Activated naive CD4-positive, alpha-beta T cell treated with anti-CD3 and anti-CD28 coated beads, Interleukin-2, amount 50 U/mL, for 16 hours (primary cell): ENCODE results near the gene DRG2.

ENCODE experiments used
- DNase-seq: peaks from one replicate; pipeline ENCODE4 v3.0.0-alpha.2; 2020

DRG2 gene

DNA sequence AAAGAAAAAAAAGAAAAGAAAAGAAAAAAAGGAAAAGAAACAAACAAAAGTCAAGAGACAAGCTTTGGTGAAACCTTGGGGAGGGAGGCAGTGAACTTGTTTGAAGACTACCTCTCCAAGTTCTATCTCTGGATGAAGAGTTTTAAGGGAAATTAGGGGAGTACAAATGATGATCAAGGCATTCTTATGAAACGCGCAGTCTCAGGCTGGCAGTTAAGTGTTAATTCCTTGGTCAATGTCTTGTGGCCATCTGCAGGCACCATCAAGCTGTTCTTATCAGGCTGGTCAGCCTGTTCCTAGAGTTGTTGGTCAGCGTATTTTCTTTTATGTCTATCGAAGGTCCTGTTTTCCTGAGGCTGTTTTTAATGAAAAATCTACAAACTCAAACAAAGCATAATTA is 8.2 kb upstream of the DRG2 start:
- DNase-seq = no peak

DNA sequence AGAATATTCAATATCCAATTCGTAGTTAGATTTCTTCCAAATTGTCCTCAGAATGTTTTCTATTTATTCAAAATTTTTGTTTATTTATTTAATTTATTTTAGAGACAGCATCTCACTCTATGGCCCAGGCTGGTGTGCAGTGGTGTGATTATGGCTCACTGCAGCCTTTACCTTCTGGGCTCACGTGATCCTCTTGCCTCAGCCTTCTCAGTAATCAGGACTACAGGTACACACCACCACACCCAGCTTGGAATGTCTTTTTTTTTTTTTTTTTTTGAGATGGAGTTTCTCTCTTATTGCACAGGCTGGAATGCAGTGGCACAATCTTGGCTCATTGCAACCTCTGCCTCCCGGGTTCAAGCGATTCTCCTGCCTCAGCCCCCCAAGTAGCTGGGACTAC is 3.5 kb upstream of the DRG2 start:
- DNase-seq = no peak

DNA sequence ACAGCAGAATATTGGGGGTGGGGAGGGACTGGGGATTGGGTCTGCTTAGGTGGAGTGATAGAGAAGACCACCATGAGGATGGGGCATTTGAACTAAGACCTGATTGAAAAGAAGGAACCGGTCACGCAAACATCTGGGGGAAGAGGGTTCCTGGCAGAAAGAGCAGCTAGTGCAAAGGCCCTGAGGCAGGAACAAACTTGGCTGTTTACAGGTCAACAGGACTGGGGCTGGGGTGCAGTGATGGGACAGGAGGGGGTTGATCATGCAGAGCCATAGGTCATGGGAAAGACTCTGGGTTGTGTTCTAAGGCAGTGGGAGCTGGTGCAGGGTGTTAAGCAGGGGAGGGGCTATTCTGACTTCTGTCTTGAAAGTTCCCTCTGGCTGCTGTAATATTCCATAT is 1.9 kb downstream of the DRG2 start:
- DNase-seq = no peak

DNA sequence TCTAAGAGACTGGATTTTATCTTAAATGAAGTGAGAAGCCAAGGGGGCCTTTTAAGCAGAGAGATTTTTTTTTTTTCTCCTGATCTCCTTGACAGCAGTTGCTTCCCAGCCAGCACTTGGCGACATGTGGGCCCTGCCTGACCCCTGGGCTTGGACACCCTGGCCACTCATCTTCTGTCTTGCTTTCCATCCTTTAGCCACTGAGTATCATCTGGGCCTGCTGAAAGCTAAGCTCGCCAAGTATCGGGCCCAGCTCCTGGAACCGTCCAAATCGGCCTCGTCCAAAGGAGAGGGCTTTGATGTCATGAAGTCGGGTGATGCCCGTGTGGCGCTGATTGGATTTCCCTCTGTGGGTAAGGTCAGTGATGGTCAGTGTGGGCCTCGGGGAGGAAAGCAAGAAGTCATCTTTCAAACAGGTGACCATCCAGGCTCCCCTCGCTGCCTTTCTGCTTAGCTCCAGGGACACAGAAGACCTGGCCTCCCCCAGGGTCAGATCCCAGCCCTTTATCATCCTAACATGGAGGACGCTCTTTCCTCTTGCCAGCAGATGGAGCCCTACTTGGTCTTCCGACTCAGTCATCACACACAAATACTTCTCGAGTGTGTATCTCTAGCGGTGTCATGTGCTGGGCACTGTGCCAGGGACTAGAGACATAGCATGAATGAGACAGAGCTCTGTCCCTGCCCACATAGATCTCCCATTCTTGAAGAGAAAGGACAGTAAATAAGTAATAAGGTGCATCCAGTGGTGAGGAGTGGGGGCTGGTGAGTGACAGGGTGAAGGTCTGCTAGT is 6.1 kb downstream of the DRG2 start:
- no peak for DNase-seq

DNA sequence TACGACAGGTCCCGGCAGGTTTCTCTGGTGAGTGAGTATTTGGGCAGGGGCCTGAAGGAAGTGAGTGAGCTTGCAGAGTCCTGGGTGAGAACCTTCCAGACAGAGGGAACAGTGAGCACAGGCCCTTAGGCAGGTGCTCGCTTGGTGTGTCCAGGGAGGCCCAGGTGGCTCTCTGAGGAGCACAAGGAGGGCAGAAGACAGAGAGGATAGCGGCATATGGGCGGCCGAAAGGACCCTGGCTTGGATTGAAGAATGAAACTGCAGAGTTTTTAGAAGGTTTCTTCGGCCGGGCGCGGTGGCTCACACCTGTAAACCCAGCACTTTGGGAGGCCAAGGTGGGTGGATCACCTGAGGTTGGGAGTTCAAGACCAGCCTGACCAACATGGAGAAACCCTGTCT is 6.7 kb downstream of the DRG2 start:
- no peak for DNase-seq

DNA sequence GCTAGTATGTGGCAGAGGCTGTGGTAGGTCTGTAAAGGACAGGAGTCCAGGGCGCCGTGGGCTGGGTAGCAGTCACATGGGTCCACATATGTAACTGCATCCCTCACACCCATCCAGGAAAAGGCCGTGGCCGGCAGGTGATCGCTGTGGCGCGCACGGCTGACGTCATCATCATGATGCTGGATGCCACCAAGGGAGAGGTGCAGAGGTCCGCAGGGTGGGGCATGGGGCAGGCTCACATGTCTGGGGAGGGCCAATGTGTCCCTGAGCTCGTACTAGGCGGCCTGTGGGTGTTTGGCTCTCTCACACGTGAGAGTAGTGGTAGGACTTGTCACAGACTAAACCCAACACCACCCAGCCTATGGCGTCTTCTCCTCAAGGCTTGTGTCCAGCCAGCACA is 11.8 kb downstream of the DRG2 start:
- DNase-seq = no peak

DNA sequence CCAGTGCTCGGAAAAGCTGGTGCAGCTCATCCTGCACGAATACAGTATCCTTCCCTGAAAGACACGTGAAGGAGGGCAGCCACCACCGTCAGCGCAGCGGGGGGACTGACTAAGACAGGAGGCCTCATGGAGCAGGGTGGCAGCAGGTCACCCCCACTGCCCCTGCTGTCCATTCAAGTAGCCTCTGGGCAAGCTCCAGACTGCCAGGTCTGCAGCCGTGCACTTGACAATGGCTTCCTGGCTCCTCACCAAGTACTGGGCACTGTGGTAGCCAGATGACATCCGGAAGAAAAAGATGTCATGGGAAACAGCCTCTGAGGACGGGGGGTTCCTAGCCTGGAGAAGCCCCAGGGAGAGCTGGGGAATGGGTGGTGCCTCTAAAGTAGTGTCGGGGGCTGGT is 12.9 kb downstream of the DRG2 start:
- DNase-seq = no peak

DNA sequence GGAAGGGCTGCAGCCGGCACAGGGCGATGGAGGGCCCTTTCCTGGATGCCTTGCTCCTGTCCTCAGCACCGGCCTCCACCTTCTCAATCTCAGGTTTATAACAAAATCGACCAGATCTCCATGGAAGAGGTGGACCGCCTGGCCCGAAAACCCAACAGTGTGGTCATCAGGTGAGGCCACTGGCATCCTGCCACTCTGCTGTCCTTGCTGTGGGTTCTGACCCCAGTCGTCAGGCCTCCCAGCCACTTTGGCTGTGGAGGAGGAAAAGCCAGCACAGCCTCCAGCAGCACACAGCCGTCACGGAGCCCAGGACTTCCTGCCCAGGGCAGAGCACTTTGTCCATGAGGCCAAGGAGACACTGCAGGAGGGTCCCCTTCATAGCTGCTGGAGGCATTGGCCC is 14.1 kb downstream of the DRG2 start:
- DNase-seq = no peak

DNA sequence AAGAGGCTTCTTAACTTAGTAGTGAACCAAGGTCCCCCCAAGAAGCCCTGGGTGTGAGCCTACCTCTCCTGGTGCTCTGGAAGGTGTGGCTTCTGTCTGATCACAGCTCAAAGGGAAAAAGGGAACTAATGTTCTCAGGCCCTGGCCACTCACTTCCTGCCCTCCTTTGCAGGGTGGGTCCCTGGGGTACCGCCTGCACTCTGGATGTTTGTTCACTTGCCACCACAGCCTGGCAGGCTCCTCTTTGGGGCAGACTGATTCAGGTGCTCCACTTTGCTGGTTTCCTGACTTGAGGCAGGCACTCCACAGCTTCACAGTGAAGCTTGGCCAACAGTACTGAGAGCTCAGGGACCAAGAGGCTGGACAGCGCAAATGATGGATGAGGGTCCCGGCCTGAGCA is 14.9 kb downstream of the DRG2 start:
- DNase-seq = no peak

DNA sequence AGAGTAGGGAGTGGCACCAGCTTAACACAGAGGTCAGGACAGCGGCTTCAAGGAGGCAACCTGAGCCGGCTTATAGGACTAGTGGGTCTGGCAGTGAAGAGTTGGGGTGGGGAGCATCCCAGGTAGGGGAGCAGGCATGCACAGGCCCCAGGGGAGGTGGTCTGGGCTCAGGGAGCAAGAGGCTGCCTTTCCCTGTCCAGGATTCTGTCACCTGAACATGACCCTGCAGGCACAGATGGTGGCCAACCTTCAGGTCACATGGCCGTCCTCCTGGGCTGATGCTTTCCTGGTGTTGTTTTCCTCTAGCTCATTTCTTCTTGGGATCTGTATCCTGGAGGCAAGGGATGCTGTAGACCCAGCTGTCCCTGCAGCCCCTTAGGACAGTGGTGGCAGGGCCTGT is 17.3 kb downstream of the DRG2 start:
- no peak for DNase-seq

DNA sequence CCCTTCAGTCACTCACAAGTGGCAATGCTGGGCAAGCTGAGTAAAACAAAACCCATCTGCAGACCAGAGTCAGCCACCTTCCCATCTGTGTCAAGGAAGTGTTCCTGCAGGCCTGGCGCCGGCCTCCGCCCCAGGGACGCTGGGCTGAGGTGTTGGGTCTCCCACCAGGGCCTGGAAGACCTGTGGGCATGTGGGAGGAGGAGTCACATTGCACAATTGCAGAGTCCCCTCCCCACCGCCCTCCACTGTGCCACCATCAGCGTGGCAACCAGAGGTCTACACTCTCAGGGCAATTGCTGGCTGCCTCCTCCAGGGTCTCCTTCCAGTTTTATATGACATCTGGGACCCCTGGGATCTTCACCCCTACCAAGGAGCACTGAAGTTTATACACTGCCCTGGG is 17.8 kb downstream of the DRG2 start:
- no peak for DNase-seq

DNA sequence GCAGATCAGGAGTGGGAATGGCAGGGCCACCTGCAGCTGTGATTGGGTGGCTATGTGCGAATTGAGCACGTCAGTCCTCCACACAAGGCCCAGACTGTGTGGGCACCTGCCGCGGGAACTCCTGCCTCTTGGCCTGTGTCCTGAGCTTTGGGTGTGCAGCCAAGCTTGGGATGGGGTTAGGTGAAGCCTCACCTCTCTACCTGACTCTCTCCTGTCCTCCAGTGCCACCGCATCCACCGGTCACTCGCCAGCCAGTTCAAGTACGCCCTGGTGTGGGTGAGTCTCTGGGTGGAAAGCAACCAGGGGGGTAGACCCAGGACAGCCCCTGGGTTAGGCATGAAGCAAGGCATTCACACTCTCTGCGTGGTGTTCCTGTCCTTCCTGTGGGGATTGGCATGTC is 18.5 kb downstream of the DRG2 start:
- DNase-seq = no peak

DNA sequence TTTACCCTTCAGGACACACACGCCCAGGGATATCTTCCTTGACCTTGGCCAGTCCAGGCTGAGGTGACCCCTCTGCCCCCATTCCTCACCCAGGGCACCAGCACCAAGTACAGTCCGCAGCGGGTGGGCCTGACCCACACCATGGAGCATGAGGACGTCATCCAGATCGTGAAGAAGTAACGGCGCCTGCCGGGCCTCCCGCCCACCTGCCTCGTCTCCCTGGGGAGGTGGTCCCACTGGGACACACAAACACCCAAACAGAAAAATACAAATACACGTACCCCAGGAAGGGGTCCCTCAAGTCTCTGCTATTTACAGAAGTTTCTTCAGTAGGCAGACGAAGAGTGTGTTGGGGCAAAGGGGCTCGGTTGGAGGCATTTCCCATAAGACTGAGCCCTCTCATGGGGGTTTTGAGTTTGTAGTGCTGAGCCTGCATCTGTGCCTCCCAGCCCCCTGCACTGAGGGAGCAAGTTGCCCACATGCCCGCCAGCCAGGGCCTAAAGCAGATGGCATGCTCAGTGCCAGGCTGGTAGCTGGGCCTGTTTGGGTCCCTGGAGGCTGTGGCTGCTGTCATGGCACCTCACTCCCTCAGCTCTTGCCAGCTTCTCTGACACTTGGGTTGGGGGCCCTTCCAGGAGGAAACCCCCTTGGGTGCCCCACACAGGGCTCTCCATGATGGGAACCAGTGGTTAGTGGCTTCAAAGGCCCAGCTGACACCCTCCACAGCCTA is 19.5 kb downstream of the DRG2 start:
- DNase-seq = no peak

DNA sequence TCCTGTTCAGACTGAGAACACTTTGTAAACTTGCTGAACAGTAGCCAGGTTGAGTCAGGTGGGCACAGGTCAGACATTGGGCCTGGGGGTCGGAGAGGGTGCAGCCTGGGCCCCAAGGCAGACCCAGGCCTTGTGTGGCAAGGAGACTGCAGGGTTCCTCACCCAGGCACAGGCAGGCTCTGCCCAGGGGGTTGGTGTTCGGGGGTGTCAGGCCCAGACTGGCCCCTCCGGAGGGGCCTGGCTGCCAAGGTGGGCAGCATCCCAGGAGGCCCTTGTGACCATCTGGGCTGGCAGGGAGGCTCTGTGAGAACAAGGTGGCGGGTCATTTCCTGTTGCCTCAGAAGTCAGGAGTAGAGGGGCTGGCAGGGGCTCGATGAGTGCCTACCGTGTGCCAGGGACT is 20.2 kb downstream of the DRG2 start:
- no peak for DNase-seq

DNA sequence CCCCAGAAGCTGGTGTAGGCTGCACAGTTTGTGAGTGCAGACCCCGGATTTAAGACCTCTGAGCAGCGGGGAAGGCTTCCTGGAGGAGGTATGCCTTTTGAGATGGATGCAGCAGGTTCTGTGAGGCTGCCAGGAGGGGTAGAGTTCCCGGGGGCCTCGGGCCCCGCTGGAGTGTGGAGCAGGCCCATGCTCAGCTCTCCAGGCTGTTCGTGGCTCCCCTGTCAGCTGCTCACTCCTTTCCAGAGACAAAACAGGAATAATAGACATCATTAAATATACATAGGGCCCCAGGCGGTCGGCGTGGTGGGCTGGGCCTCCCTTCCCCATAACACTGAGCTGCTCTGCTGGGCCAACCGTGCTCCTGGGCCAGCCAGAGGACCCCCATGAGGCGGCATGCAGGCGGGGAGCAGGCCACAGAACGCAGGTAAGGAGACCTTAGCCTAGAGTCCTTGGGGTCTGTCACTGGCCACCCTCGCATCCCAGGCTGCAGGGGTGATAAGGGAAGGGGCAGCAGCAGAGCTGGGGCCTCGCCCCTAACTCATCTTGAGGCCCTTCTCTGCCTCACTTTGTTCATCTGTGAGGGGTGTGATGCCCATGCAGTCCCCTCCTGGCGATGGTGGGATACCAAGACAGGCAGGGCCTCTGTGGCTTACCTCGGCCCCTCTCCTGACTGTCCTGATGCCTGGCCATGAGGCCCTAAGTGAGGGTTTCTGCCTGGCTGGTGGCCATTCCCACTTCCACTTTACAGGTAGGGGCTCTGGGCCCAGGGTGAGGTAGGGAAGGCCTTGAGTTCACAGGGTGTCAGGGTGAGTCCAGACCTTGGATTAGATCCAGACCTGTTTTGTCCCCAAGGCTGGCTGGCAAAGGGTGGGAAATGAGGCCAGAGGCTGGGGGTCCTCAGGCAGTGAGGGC is 20.9 kb downstream of the DRG2 start, which contains the start of gene MYO15A:
Gene MYO15A, plus strand, starts transcription at position 356 of the 912 bp plus-strand sequence. CDS start 10,045 bp downstream, outside the sequence.
- no peak for DNase-seq

DNA sequence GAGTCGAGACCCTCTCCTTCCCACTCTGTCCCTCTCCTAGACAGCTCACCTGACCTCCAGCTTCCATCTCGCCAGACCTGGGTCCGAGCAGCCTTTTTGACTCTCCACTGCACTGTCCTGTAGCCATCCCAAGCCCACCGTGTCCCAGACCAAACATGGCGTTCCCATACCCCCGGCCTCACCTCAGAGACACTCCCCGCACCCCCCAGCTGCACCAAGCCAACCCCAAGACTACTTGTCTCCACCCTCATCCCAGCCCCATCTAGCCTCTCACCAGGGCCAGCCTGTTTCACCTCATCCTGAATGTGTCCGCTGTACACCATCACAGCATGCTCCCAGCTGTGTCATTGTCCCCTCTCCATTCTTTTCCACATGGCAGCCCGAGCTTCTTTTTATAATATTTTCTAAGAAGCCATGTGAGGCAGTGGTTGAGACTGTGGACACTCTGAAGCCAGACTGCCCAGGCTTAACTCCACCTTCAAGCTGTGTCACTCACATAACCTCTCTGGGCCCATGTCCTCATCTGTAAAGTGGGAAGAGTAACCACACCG is 22.3 kb downstream of the DRG2 start:
- no peak for DNase-seq

DNA sequence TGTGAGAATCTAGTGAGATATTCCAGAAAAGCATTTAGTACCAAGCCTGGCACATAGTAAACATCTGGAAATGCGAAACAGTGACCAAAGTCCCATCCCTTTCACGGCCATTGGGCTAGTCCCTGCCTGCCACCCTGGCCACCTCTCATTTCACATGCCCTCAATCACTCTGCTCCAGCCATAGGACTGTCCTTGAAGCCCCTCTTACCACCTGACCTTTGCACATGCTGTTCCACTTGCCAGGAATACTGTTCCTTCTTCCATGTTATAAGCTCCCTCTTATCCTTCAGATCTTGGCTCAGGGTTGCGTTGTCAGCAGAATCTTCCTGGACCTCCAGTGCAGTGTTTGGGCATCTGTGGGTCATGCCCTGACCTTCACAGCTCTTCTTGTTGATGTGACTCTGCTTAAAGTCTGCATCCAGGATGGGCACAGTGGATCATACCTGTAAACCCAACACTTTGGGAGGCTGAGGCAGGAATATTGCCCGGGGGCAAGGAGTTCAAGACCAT is 22.9 kb downstream of the DRG2 start:
- no peak for DNase-seq

DNA sequence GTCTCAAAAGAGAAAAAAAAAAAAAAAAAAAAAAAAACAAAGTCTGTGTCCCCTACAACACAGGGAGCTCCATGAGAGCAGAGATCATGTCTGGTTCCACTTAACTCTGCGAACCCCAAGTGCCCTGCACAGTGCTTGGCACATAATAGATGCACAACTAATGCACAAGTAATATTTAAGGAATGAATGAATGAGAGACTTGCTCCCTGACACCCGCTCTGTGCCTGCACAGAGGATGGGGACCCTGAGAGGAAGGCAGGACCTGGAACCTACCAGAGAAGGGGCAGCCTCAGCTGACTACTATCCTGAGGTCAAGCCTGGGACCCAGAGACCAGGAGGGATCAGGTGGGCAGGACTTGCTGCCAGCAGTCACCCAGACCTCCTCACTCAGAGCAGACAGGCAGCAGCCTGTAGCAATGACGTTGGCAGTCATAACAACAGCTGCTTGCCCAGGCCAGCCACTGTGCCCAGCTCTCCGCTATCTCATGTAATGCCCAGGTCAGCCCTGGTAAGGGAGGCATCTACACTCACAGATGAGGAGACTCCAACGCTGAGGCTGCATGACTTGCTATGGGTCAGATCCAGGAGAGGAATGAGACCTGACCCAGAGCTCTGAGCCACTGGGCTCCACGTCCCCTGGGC is 23.7 kb downstream of the DRG2 start:
- DNase-seq = no peak

DNA sequence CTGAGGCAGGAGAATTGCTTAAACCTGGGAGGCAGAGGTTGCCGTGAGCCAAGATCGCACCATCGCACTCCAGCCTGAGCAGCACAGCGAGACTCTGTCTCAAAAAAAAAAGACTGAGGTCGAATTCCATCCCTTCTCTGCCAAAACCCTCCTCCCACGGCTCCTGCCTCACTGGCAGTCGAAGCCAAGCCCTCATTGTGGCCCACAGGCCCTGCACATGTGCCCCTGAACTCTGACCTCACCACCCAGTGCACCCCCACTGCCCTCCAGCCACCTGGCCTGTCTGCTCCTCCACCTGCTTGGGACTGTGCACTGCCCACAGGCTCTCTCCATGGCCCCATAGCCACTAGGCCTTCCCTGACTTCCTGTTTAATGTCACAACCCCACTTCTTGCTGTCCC is 27.8 kb downstream of the DRG2 start:
- DNase-seq = no peak

DNA sequence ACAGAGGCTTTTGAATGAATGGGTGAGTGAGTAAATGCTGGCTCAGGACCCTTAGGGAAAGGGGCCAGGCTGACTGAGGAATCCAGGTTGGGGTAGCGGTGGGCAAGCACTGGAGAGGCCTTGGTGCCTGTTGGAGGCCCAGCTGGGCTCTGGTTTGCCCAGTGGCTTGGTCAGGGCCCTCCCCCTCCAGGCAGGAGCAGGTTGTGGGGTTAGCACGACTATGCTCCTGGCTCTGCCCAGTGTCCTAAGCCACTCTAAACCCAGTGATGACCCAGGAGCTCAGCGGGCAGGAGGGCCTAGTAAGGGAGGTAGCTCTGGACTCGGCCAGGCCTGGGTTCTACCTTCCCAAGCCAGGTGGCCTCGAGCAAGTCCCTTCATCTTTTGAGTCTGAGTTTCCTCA is 28.3 kb downstream of the DRG2 start:
- DNase-seq = no peak

DNA sequence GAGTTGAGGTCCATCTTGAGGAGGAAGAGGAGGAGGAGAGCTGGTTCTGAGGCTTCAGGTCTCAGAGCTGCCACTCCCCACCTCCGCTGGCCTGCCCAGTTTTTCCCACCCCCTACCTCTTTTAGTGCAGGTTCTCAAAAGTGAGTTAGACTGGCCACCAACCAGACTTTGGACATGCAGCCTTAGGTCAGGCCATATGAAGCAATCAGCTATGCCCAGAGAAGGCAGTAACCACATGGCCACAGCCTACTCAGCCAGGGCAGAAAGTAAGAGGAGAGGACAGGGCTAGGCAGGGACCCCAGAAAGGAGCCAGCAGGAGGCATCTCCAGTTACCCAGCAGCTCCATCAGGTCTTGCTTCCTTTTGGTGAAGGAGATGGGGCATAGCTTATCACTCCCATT is 29.8 kb downstream of the DRG2 start:
- DNase-seq = no peak
